HepG2 (cell line): ENCODE data around the gene RAB30. TPM values are rescaled to one million over a fixed set of nuclear protein-coding genes. Genes with fewer than 3 reads are reported as not detected.
A peak's percentile ranks its signal among the peaks of the same experiment; 100 is the strongest.

Source experiments
- DNMT3B ChIP-seq: conservative IDR thresholded peaks from 2 replicates; pipeline ENCODE4 v1.6.1; 2016; ENCODE audit warnings: missing biosample characterization, control low read depth
- ELF1 ChIP-seq: sonication (generic); formaldehyde crosslinking; IDR thresholded peaks from 2 replicates; pipeline ENCODE4 v1.4.0; 2020; ENCODE audit warnings: missing genetic modification reagents
- EP300 ChIP-seq, 3 experiments: sonication (generic) in 1 of 3; formaldehyde crosslinking in 1 of 3; IDR thresholded peaks; 2 replicates each; pipeline versions ENCODE4 v1.5.1 to v1.6.1; 2011 to 2020; ENCODE audit warnings: low read depth in 2 of 3, low read length in 2 of 3, borderline replicate concordance in 1 of 3, improper control_type of control experiment in 1 of 3, mild to moderate bottlenecking in 1 of 3, missing genetic modification reagents in 1 of 3, moderate library complexity in 1 of 3
- FOSL2 ChIP-seq: sonication (generic); formaldehyde crosslinking; IDR thresholded peaks from 2 replicates; pipeline ENCODE4 v1.4.0; 2020; ENCODE audit warnings: missing genetic modification reagents
- GTF2F1 ChIP-seq: fragments of 150-350 bp; IDR thresholded peaks from 2 replicates; pipeline ENCODE4 v1.6.1; 2014; ENCODE audit warnings: low read length
- NBN ChIP-seq: fragments of 450-650 bp; conservative IDR thresholded peaks from 2 replicates; pipeline ENCODE4 v1.6.1; 2017
- RXRA ChIP-seq: sonication (generic); formaldehyde crosslinking; IDR thresholded peaks from 2 replicates; pipeline ENCODE4 v1.5.1; 2020; ENCODE audit warnings: missing genetic modification reagents
- TAF15 ChIP-seq: fragments of 200-400 bp; formaldehyde crosslinking; IDR thresholded peaks from one replicate; pipeline ENCODE4 v1.6.1; 2018; ENCODE audit warnings: mild to moderate bottlenecking, low read depth, low read length; ENCODE audit not compliant: poor library complexity, severe bottlenecking
- TEAD3 ChIP-seq: optimal IDR thresholded peaks from 2 replicates; pipeline ENCODE3; 2016; ENCODE audit warnings: borderline replicate concordance
- XRCC5 ChIP-seq: fragments of 200-400 bp; formaldehyde crosslinking; optimal IDR thresholded peaks from 2 replicates; pipeline ENCODE3; 2017; ENCODE audit warnings: mild to moderate bottlenecking, low read length
- ZNF121 ChIP-seq: sonication (generic); formaldehyde crosslinking; IDR thresholded peaks from 2 replicates; pipeline ENCODE4 v1.5.0; 2020; ENCODE audit warnings: mild to moderate bottlenecking, missing genetic modification reagents
- ZNF782 ChIP-seq: sonication (generic); formaldehyde crosslinking; IDR thresholded peaks from 2 replicates; pipeline ENCODE4 v1.4.0; 2020; ENCODE audit warnings: missing genetic modification reagents, mild to moderate bottlenecking, borderline replicate concordance
- ZSCAN12 ChIP-seq: sonication (generic); formaldehyde crosslinking; IDR thresholded peaks from 2 replicates; pipeline ENCODE4 v1.9.0; 2021; ENCODE audit warnings: mild to moderate bottlenecking, missing genetic modification reagents
- polyA plus RNA-seq, 8 experiments: library from polyadenylated mRNA; depleted of rRNA in 3 of 8; stranded (reverse) in 7 of 8; unstranded in 1 of 8; fragments of >200 nt; fragmentation: Illumina TruSeq in 4 of 8; extraction: Trizol in 4 of 8; gene quantifications; 2 replicates each; pipeline versions ENCODE4 v1.2.1 to v1.2.3, GENCODE V29; 2011 to 2016; ENCODE audit warnings: low read depth in 4 of 8, missing spikeins in 1 of 8, mixed read lengths in 1 of 8; ENCODE audit not compliant: insufficient read depth in 1 of 8
- total RNA-seq, 5 experiments: library from RNA; depleted of rRNA; stranded (reverse); fragments of >200 nt; fragmentation: Illumina TruSeq; extraction: Trizol; gene quantifications; 2 replicates each; pipeline ENCODE4 v1.2.3, GENCODE V29; 2016; ENCODE audit warnings: low read depth in 1 of 5
- TF ChIP-seq, protein P1 (sequence below): sonication (generic); formaldehyde crosslinking; conservative IDR thresholded peaks from 2 replicates; pipeline ENCODE4 v1.4.0; 2020; ENCODE audit warnings: missing genetic modification reagents
- TF ChIP-seq, protein P2 (sequence below): sonication (generic); formaldehyde crosslinking; IDR thresholded peaks from 2 replicates; pipeline ENCODE4 v1.4.0; 2020; ENCODE audit warnings: mild to moderate bottlenecking, missing genetic modification reagents
- TF ChIP-seq, protein P3 (sequence below): sonication (generic); formaldehyde crosslinking; IDR thresholded peaks from 2 replicates; pipeline ENCODE4 v1.5.1; 2020; ENCODE audit warnings: missing genetic modification reagents, mild to moderate bottlenecking, borderline replicate concordance
- TF ChIP-seq, protein P4 (sequence below): IDR thresholded peaks from 2 replicates; pipeline ENCODE4 v1.6.1; 2016; ENCODE audit warnings: low read depth, missing genetic modification reagents, missing compliant biosample characterization

The RAB30 gene
- total and polyA plus RNA-seq, 2 of the 13 experiments (the other 11 are each of a cell fraction or from before 2014, with no cell fraction given) = 3.7 to 5.0 TPM

DNA sequence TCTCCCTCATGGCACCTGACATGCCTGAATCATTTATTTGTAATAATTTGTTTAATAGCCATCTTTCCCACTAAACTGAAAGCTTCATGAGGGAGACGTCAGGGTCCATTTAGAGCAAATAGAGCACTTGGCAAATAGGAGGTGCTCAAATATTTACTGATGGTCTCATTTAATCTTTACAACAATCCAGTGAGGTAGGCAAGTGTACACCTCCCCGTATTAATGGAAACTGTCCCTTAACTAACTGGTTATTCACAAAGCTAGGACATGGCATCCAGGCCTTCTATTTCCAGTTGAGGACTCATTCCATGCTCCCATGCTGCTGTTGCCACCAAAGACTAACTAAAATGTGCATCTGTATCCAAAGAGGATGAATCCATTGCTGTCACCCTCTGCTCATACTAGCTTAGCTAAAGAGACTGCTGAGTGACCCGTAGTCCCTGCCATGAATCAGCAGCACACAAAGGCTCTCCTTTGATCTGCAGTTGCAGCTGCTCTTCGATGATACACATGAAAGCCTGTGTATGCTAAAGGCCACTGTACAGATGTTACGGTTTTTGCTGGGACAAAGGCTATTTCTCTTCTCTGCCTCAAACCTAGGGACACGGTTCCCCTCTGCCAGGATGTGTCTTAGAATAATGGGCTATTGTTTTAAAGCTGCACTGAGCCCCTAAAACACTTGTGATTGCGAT lies 82.6 kb downstream of the RAB30 start (continued):
- TF ChIP-seq, protein P1, sequence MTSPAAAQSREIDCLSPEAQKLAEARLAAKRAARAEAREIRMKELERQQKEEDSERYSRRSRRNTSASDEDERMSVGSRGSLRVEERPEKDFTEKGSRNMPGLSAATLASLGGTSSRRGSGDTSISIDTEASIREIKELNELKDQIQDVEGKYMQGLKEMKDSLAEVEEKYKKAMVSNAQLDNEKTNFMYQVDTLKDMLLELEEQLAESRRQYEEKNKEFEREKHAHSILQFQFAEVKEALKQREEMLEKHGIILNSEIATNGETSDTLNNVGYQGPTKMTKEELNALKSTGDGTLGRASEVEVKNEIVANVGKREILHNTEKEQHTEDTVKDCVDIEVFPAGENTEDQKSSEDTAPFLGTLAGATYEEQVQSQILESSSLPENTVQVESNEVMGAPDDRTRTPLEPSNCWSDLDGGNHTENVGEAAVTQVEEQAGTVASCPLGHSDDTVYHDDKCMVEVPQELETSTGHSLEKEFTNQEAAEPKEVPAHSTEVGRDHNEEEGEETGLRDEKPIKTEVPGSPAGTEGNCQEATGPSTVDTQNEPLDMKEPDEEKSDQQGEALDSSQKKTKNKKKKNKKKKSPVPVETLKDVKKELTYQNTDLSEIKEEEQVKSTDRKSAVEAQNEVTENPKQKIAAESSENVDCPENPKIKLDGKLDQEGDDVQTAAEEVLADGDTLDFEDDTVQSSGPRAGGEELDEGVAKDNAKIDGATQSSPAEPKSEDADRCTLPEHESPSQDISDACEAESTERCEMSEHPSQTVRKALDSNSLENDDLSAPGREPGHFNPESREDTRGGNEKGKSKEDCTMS = no peak
- TF ChIP-seq FOSL2 (CRISPR knock-in tag) (peak; percentile 92), EP300 (IDR thresholded peaks at IDR 0.05; ENCODE audit: low read depth in 2 of 2, low read length in 2 of 2) (peak; percentile 62 to 74; a peak in 3 of 4 replicates), EP300 (CRISPR knock-in tag; IDR thresholded peaks at IDR 0.05; ENCODE audit: borderline replicate concordance) (peak; percentile 83), ZNF782 (CRISPR knock-in tag) (no peak; the same call in 1 of the 2 replicates), TEAD3 (peak; percentile 65), GTF2F1 (no peak), NBN (no peak), ZSCAN12 (CRISPR knock-in tag) (no peak), TAF15 (no peak), DNMT3B (no peak), XRCC5 (peak; percentile 70), ZNF121 (no peak), RXRA (peak; percentile 88; the same call in 1 of the 2 replicates), ELF1 (CRISPR knock-in tag) (0 out of 2 replicates have a peak, but pooled peaks have one; percentile 27)
- TF ChIP-seq, protein P2, sequence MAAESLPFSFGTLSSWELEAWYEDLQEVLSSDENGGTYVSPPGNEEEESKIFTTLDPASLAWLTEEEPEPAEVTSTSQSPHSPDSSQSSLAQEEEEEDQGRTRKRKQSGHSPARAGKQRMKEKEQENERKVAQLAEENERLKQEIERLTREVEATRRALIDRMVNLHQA = no peak
- TF ChIP-seq, protein P3, sequence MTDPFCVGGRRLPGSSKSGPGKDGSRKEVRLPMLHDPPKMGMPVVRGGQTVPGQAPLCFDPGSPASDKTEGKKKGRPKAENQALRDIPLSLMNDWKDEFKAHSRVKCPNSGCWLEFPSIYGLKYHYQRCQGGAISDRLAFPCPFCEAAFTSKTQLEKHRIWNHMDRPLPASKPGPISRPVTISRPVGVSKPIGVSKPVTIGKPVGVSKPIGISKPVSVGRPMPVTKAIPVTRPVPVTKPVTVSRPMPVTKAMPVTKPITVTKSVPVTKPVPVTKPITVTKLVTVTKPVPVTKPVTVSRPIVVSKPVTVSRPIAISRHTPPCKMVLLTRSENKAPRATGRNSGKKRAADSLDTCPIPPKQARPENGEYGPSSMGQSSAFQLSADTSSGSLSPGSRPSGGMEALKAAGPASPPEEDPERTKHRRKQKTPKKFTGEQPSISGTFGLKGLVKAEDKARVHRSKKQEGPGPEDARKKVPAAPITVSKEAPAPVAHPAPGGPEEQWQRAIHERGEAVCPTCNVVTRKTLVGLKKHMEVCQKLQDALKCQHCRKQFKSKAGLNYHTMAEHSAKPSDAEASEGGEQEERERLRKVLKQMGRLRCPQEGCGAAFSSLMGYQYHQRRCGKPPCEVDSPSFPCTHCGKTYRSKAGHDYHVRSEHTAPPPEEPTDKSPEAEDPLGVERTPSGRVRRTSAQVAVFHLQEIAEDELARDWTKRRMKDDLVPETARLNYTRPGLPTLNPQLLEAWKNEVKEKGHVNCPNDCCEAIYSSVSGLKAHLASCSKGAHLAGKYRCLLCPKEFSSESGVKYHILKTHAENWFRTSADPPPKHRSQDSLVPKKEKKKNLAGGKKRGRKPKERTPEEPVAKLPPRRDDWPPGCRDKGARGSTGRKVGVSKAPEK (CRISPR knock-in tag) = peak; percentile 54; the same call in 1 of the 2 replicates
- TF ChIP-seq, protein P4, sequence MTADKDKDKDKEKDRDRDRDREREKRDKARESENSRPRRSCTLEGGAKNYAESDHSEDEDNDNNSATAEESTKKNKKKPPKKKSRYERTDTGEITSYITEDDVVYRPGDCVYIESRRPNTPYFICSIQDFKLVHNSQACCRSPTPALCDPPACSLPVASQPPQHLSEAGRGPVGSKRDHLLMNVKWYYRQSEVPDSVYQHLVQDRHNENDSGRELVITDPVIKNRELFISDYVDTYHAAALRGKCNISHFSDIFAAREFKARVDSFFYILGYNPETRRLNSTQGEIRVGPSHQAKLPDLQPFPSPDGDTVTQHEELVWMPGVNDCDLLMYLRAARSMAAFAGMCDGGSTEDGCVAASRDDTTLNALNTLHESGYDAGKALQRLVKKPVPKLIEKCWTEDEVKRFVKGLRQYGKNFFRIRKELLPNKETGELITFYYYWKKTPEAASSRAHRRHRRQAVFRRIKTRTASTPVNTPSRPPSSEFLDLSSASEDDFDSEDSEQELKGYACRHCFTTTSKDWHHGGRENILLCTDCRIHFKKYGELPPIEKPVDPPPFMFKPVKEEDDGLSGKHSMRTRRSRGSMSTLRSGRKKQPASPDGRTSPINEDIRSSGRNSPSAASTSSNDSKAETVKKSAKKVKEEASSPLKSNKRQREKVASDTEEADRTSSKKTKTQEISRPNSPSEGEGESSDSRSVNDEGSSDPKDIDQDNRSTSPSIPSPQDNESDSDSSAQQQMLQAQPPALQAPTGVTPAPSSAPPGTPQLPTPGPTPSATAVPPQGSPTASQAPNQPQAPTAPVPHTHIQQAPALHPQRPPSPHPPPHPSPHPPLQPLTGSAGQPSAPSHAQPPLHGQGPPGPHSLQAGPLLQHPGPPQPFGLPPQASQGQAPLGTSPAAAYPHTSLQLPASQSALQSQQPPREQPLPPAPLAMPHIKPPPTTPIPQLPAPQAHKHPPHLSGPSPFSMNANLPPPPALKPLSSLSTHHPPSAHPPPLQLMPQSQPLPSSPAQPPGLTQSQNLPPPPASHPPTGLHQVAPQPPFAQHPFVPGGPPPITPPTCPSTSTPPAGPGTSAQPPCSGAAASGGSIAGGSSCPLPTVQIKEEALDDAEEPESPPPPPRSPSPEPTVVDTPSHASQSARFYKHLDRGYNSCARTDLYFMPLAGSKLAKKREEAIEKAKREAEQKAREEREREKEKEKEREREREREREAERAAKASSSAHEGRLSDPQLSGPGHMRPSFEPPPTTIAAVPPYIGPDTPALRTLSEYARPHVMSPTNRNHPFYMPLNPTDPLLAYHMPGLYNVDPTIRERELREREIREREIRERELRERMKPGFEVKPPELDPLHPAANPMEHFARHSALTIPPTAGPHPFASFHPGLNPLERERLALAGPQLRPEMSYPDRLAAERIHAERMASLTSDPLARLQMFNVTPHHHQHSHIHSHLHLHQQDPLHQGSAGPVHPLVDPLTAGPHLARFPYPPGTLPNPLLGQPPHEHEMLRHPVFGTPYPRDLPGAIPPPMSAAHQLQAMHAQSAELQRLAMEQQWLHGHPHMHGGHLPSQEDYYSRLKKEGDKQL (CRISPR knock-in tag) = 0 out of 2 replicates have a peak, but pooled peaks have one; percentile 35
